Epithelial cell of proximal tubule (primary cell): ENCODE measurements around the gene NDUFS8. TPM values are rescaled to one million over a fixed set of nuclear protein-coding genes. Genes with fewer than 3 reads are reported as not detected.

ENCODE experiments used
- DNase-seq: peaks from one replicate; pipeline ENCODE4 v3.0.0-alpha.2; 2011; ENCODE audit warnings: low read depth
- H3K4me3 ChIP-seq: 2 replicates; pipeline ENCODE4 v1.5.1; 2011; ENCODE audit warnings: low read depth, mild to moderate bottlenecking, low read length
- CTCF ChIP-seq: conservative IDR thresholded peaks from 2 replicates; pipeline ENCODE4 v1.5.1; 2012; ENCODE audit warnings: low read depth, mild to moderate bottlenecking, low read length
- total RNA-seq: library from RNA; depleted of rRNA; stranded (reverse); fragments of >200 nt; gene quantifications from 2 replicates; pipeline ENCODE4 v1.2.3, GENCODE V29; 2015

Gene NDUFS8
- total RNA-seq, 1 donor from 2014 or later: 345 TPM

GRCh38 chr11:68051191-68052136 is 21.0 kb downstream of the NDUFS8 start:
- H3K4me3 ChIP-seq: no peak overlapping the region
- TF ChIP-seq CTCF: no peak
- DNase-seq: no peak

GRCh38 chr11:68052137-68052873 is 21.8 kb downstream of the NDUFS8 start:
- H3K4me3 ChIP-seq: no peak overlapping the region
- TF ChIP-seq CTCF: no peak
- DNase-seq: no peak

- no peak for DNase-seq
- no peak for TF ChIP-seq CTCF
- H3K4me3 ChIP-seq: no peak overlapping the region
These were observed 22.6 kb downstream of the NDUFS8 start for GRCh38 chr11:68053117-68053516.

GRCh38 chr11:68053981-68054812 is 23.7 kb downstream of the NDUFS8 start:
- TF ChIP-seq CTCF: no peak
- no peak for DNase-seq

GRCh38 chr11:68056317-68057285 is 26.1 kb downstream of the NDUFS8 start:
- no peak for TF ChIP-seq CTCF
- no peak overlapping the region for H3K4me3 ChIP-seq
- DNase-seq: no peak

More at GRCh38 chr11:68053981-68054812, 23.7 kb downstream of the NDUFS8 start:
- H3K4me3 ChIP-seq: no peak overlapping the region
